Renal cortex interstitium (tissue), 3 donors: Measurements from ENCODE around the gene ZNF497. TPM values are rescaled to one million over a fixed set of nuclear protein-coding genes. Genes with fewer than 3 reads are reported as not detected.

ENCODE experiments used
- polyA plus RNA-seq, 3 donors: library from polyadenylated mRNA; unstranded; fragments of 120-200 nt; gene quantifications; one replicate each; pipeline ENCODE4 v1.2.1, GENCODE V29; 2013; ENCODE audit not compliant: insufficient read length in 3 of 3

Gene ZNF497
- polyA plus RNA-seq, 3 donors, result 3.7 to 6.2 (median 5.2) TPM

Other genes starting within 250 kb of the ZNF497 start
- 10 to 100 TPM; 21.5 to 26.0 (median 23.7) TPM for gene ZNF329, start 212.0 kb downstream of the ZNF497 start, polyA plus RNA-seq
- 10 to 100 TPM; 18.2 to 27.0 (median 19.7) TPM for gene ZNF274, start 179.7 kb downstream of the ZNF497 start, polyA plus RNA-seq
- gene ZNF544, start 133.8 kb downstream of the ZNF497 start, polyA plus RNA-seq, result 10 to 100 TPM; 36.9 to 45.9 (median 38.1) TPM
- 1 to 10 TPM; 7.3 to 8.7 (median 7.6) TPM for gene ZNF8, start 83.8 kb downstream of the ZNF497 start, polyA plus RNA-seq
- gene ERVK3-1, start 57.4 kb downstream of the ZNF497 start, polyA plus RNA-seq, result 10 to 100 TPM; 46.6 to 58.0 (median 53.8) TPM
- 1 to 10 TPM; 3.6 to 3.8 (median 3.6) TPM for gene ZSCAN22, start 35.8 kb downstream of the ZNF497 start, polyA plus RNA-seq
- 1 to 10 TPM in 2 of 3 donors, under 1 TPM in 1; 0.45 to 2.0 (median 1.5) TPM for gene A1BG, start 9.3 kb downstream of the ZNF497 start, polyA plus RNA-seq
- 1 to 10 TPM; 3.3 to 6.0 (median 4.5) TPM for gene ZNF837, start 18.3 kb upstream of the ZNF497 start, polyA plus RNA-seq
- 1,000 to 10,000 TPM in 2 of 3 donors, 100 to 1,000 TPM in 1; 862 to 1,069 (median 1,060) TPM for gene RPS5, start 24.5 kb upstream of the ZNF497 start, polyA plus RNA-seq
- gene RNF225, start 32.9 kb upstream of the ZNF497 start, polyA plus RNA-seq, result not detected
- gene ZNF584, start 45.9 kb upstream of the ZNF497 start, polyA plus RNA-seq, result 10 to 100 TPM; 13.3 to 15.0 (median 13.3) TPM
- 10 to 100 TPM; 14.0 to 17.0 (median 14.1) TPM for gene ZNF132, start 77.4 kb upstream of the ZNF497 start, polyA plus RNA-seq
- 1 to 10 TPM; 5.2 to 7.4 (median 7.3) TPM for gene ZNF324B, start 88.9 kb upstream of the ZNF497 start, polyA plus RNA-seq
- 10 to 100 TPM in 2 of 3 donors, 1 to 10 TPM in 1; 7.3 to 11.5 (median 10.6) TPM for gene ZNF324, start 104.3 kb upstream of the ZNF497 start, polyA plus RNA-seq
- 10 to 100 TPM; 11.7 to 19.5 (median 17.7) TPM for gene ZNF446, start 113.6 kb upstream of the ZNF497 start, polyA plus RNA-seq
- gene SLC27A5, start 149.2 kb upstream of the ZNF497 start, polyA plus RNA-seq, result 10 to 100 TPM in 2 of 3 donors, 1 to 10 TPM in 1; 7.8 to 13.4 (median 11.5) TPM
- gene ZBTB45, start 157.1 kb upstream of the ZNF497 start, polyA plus RNA-seq, result 10 to 100 TPM in 2 of 3 donors, 1 to 10 TPM in 1; 8.7 to 15.0 (median 14.4) TPM
- gene TRIM28, start 181.3 kb upstream of the ZNF497 start, polyA plus RNA-seq, result 100 to 1,000 TPM; 672 to 838 (median 719) TPM
- 100 to 1,000 TPM; 108 to 132 (median 128) TPM for gene CHMP2A, start 192.4 kb upstream of the ZNF497 start, polyA plus RNA-seq
- gene UBE2M, start 195.9 kb upstream of the ZNF497 start, polyA plus RNA-seq, result 100 to 1,000 TPM in 1 of 3 donors, 10 to 100 TPM in 2; 87.9 to 107 (median 91.5) TPM
- 10 to 100 TPM; 27.6 to 65.3 (median 34.1) TPM for gene MZF1, start 210.6 kb upstream of the ZNF497 start, polyA plus RNA-seq